Astrocyte (in vitro differentiated cells and primary cell): ENCODE measurements around the gene SMOC2. TPM values are rescaled to one million over a fixed set of nuclear protein-coding genes. Genes with fewer than 3 reads are reported as not detected.

Source experiments
- DNase-seq: peaks from one replicate; pipeline ENCODE4 v3.0.0-alpha.2; 2010; ENCODE audit warnings: low read depth
- FAIRE-seq: peaks from 2 replicates; lab custom pipeline; 2011; peaks lifted over from hg19 to GRCh38; lab: Jason Lieb, UNC
- H2AFZ ChIP-seq: 2 replicates; pipeline ENCODE4 v1.6.0; 2012; ENCODE audit warnings: low read depth, low read length, inconsistent platforms
- H3K27ac ChIP-seq: 2 replicates; pipeline ENCODE4 v1.5.1; 2011; ENCODE audit warnings: low read depth, low read length, inconsistent platforms
- H3K27me3 ChIP-seq: 2 replicates; pipeline ENCODE4 v1.6.0; 2011; ENCODE audit warnings: low read length, inconsistent platforms; ENCODE audit not compliant: insufficient read depth
- H3K36me3 ChIP-seq: 2 replicates; pipeline ENCODE4 v1.5.1; 2011; ENCODE audit warnings: low read length, inconsistent platforms; ENCODE audit not compliant: insufficient read depth
- H3K4me1 ChIP-seq: 2 replicates; pipeline ENCODE4 v1.5.1; 2011; ENCODE audit warnings: low read length, inconsistent platforms; ENCODE audit not compliant: insufficient read depth
- H3K4me2 ChIP-seq: 2 replicates; pipeline ENCODE4 v1.6.0; 2012; ENCODE audit warnings: low read length, inconsistent platforms
- H3K4me3 ChIP-seq: 2 replicates; pipeline ENCODE4 v1.5.1; 2011; ENCODE audit warnings: low read depth, mild to moderate bottlenecking, low read length, inconsistent platforms; ENCODE audit not compliant: insufficient read depth
- H3K79me2 ChIP-seq: 2 replicates; pipeline ENCODE4 v1.6.0; 2012; ENCODE audit warnings: mild to moderate bottlenecking, low read length, inconsistent platforms; ENCODE audit not compliant: insufficient read depth
- H3K9ac ChIP-seq: 2 replicates; pipeline ENCODE4 v1.6.0; 2012; ENCODE audit warnings: mild to moderate bottlenecking, low read length, inconsistent platforms
- H3K9me3 ChIP-seq: 2 replicates; pipeline ENCODE4 v1.5.1; 2012; ENCODE audit warnings: low read depth, mild to moderate bottlenecking, low read length, inconsistent platforms; ENCODE audit not compliant: insufficient read depth
- H4K20me1 ChIP-seq: 2 replicates; pipeline ENCODE4 v1.6.0; 2012; ENCODE audit warnings: low read length, inconsistent platforms; ENCODE audit not compliant: insufficient read depth
- H3K27ac Mint-ChIP-seq: one replicate; pipeline ENCODE4 v1.8.0; 2021; ENCODE audit warnings: mild to moderate bottlenecking, mixed read lengths; ENCODE audit not compliant: unreplicated experiment
- H3K27me3 Mint-ChIP-seq: one replicate; pipeline ENCODE4 v1.8.0; 2021; ENCODE audit warnings: low read depth, mixed read lengths; ENCODE audit not compliant: unreplicated experiment
- H3K36me3 Mint-ChIP-seq: one replicate; pipeline ENCODE4 v1.8.0; 2021; ENCODE audit warnings: low read depth, mixed read lengths; ENCODE audit not compliant: unreplicated experiment
- H3K4me1 Mint-ChIP-seq: one replicate; pipeline ENCODE4 v1.8.0; 2021; ENCODE audit warnings: low read depth, mixed read lengths; ENCODE audit not compliant: unreplicated experiment
- H3K4me3 Mint-ChIP-seq: one replicate; pipeline ENCODE4 v1.8.0; 2021; ENCODE audit warnings: mild to moderate bottlenecking, moderate library complexity, mixed read lengths; ENCODE audit not compliant: unreplicated experiment
- H3K9me3 Mint-ChIP-seq: one replicate; pipeline ENCODE4 v1.8.0; 2021; ENCODE audit warnings: mild to moderate bottlenecking, mixed read lengths; ENCODE audit not compliant: unreplicated experiment
- EZH2 ChIP-seq: IDR thresholded peaks from 2 replicates; pipeline ENCODE4 v1.6.1; 2012; ENCODE audit warnings: mild to moderate bottlenecking, low read length, inconsistent platforms; ENCODE audit not compliant: insufficient read depth
- total RNA-seq: library from RNA; stranded (reverse); gene quantifications from 2 replicates; pipeline ENCODE4 v1.2.1, GENCODE V29; 2021
- TF ChIP-seq, protein P1 (sequence below): IDR thresholded peaks from 2 replicates; pipeline ENCODE4 v1.5.1; 2011; ENCODE audit warnings: low read depth, mild to moderate bottlenecking, inconsistent platforms, low read length, moderate library complexity; ENCODE audit not compliant: insufficient read depth

SMOC2 gene
- total RNA-seq, 1 donor from 2014 or later: 0.93 TPM

DNA sequence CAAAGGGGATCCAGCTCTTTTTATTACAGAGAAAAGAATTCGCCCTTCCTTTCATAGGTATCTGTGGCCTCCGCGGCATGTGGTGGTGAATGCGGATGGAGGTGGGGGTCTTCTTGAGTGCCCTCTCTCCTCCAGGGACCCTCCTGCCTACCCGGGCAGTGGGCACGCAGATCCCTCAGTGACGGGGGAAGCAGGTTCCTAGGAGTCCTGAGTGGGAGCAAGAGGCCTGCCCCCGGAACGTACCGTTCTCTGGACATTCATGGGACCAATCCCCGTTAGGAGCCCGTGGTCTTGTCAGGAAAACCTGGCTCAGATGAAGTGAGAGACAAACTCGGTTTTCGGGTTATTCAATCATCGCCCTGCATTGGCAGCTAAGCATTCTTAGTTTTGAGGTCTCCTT, 56.4 kb downstream of the SMOC2 start:
- no peaks in the 10 kb centered on the region for H3K79me2 ChIP-seq
- no peak overlapping the region for H2AFZ ChIP-seq
- no peaks in the 10 kb centered on the region for H3K27me3 ChIP-seq
- no peaks in the 10 kb centered on the region for H4K20me1 ChIP-seq
- Mint-ChIP-seq H3K36me3 (no peaks in the 10 kb centered on the region), H3K9me3 (no peaks in the 10 kb centered on the region), H3K4me1 (peaks cover 2% of the 10 kb centered on the region), H3K27ac (no peak overlapping the region), H3K27me3 (peaks cover 23% of the 10 kb centered on the region), H3K4me3 (no peak overlapping the region)
- DNase-seq (no peak), FAIRE-seq (no peak)
- no peaks in the 10 kb centered on the region for H3K9me3 ChIP-seq
- H3K36me3 ChIP-seq: no peaks in the 10 kb centered on the region
- no peak overlapping the region for H3K9ac ChIP-seq
- no peak overlapping the region for H3K27ac ChIP-seq
- H3K4me3 ChIP-seq: no peak overlapping the region
- H3K4me1 ChIP-seq: no peaks in the 10 kb centered on the region
- no peak overlapping the region for H3K4me2 ChIP-seq
- TF ChIP-seq, protein P1, sequence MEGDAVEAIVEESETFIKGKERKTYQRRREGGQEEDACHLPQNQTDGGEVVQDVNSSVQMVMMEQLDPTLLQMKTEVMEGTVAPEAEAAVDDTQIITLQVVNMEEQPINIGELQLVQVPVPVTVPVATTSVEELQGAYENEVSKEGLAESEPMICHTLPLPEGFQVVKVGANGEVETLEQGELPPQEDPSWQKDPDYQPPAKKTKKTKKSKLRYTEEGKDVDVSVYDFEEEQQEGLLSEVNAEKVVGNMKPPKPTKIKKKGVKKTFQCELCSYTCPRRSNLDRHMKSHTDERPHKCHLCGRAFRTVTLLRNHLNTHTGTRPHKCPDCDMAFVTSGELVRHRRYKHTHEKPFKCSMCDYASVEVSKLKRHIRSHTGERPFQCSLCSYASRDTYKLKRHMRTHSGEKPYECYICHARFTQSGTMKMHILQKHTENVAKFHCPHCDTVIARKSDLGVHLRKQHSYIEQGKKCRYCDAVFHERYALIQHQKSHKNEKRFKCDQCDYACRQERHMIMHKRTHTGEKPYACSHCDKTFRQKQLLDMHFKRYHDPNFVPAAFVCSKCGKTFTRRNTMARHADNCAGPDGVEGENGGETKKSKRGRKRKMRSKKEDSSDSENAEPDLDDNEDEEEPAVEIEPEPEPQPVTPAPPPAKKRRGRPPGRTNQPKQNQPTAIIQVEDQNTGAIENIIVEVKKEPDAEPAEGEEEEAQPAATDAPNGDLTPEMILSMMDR: no peak
- TF ChIP-seq EZH2: no peak

DNA sequence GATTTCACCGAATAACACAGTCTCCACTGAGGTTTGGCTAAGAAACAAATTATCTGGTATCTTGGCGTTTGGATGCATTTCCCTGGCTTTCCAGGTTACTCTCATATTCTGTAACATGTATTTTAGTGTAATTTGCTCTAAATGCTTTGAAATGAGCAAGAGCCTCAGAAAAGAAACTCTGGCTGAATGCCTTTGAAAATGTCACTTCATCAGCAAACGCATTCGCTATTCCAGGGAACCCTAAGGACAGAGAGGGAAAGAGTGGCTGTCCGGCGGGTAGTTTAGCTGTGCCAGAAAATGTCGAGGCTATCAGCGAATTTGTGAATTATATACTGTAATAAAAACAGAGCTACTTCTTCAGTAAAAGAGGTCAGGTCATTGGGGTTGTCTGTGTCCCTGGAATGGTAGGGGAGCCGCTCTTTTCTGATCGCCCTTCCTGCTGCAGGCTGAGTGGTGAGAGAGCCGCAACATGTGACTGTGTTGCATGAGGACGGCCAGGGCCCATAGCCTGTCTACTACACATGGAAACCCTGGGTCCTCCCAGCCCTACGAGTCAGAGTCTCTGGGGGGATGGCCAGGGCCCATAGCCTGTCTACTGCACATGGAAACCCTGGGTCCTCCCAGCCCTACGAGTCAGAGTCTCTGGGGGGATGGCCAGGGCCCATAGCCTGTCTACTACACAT, 57.3 kb downstream of the SMOC2 start:
- Histone ChIP-seq H3K27ac (no peak overlapping the region), H3K4me2 (no peak overlapping the region), H3K4me3 (no peak overlapping the region), H3K79me2 (no peaks in the 10 kb centered on the region), H3K9me3 (no peaks in the 10 kb centered on the region), H4K20me1 (no peaks in the 10 kb centered on the region), H3K4me1 (no peaks in the 10 kb centered on the region), H3K36me3 (no peaks in the 10 kb centered on the region), H2AFZ (no peak overlapping the region), H3K9ac (no peak overlapping the region), H3K27me3 (no peaks in the 10 kb centered on the region)
- H3K4me3 Mint-ChIP-seq: no peak overlapping the region
- H3K4me1 Mint-ChIP-seq: peaks cover 2% of the 10 kb centered on the region
- TF ChIP-seq EZH2: no peak
- TF ChIP-seq, protein P1: no peak
- no peak for DNase-seq
- peaks cover 24% of the 10 kb centered on the region for H3K27me3 Mint-ChIP-seq
- H3K9me3 Mint-ChIP-seq: no peaks in the 10 kb centered on the region
- no peak overlapping the region for H3K27ac Mint-ChIP-seq
- no peaks in the 10 kb centered on the region for H3K36me3 Mint-ChIP-seq
- no peak for FAIRE-seq

DNA sequence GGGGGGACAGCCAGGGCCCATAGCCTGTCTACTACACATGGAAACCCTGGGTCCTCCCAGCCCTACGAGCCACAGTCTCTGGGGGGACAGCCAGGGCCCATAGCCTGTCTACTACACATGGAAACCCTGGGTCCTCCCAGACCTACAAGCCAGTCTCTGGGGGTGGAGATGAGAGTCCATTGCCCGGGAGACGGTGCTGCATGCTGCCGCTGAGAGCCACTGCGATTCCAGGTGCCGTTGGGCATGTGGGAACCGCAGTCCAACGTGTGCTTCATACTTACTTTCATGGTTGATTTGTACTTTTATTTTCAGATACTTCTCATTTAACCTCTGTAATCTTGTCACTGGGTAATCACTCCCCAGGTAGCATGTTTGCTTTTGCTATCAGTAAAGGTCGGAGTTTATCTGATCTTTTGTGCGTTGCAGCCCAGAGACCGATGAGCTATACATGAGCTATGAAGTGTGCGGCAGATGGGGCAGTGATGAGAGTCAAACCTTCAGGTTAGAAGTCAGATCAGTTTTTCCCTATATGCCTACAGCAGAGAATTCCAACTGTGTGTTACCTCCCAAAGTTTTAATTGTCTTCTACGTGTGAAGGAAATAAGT, 58.2 kb downstream of the SMOC2 start:
- Histone ChIP-seq H3K9ac (no peak overlapping the region), H3K79me2 (no peaks in the 10 kb centered on the region), H3K9me3 (no peaks in the 10 kb centered on the region), H3K36me3 (no peaks in the 10 kb centered on the region), H3K4me1 (no peaks in the 10 kb centered on the region), H3K4me3 (no peak overlapping the region), H3K27me3 (no peaks in the 10 kb centered on the region), H2AFZ (no peak overlapping the region), H4K20me1 (no peaks in the 10 kb centered on the region), H3K4me2 (no peak overlapping the region), H3K27ac (no peak overlapping the region)
- no peak overlapping the region for H3K4me3 Mint-ChIP-seq
- H3K27me3 Mint-ChIP-seq: peaks cover 27% of the 10 kb centered on the region
- TF ChIP-seq, protein P1: no peak
- no peak for TF ChIP-seq EZH2
- no peak for DNase-seq
- peaks cover 2% of the 10 kb centered on the region for H3K4me1 Mint-ChIP-seq
- no peak for FAIRE-seq
- H3K36me3 Mint-ChIP-seq: no peaks in the 10 kb centered on the region
- H3K9me3 Mint-ChIP-seq: no peaks in the 10 kb centered on the region
- H3K27ac Mint-ChIP-seq: no peak overlapping the region
